Chondrocyte (in vitro differentiated cells): Measurements from ENCODE around the gene ABCG4. TPM values are rescaled to one million over a fixed set of nuclear protein-coding genes. Genes with fewer than 3 reads are reported as not detected.
"Not testable (repeated sequence)": the region's sequence is repeated elsewhere in the genome, so short reads cannot be mapped to it uniquely, and the experiment has no call there.

Experiments used
- DNase-seq: peaks from one replicate; pipeline ENCODE4 v3.0.0; 2021; ENCODE audit warnings: mixed read lengths, low spot score
- H3K27ac Mint-ChIP-seq: one replicate; pipeline ENCODE4 v1.8.0; 2021; ENCODE audit warnings: mild to moderate bottlenecking, moderate library complexity, mixed read lengths; ENCODE audit not compliant: unreplicated experiment
- H3K27me3 Mint-ChIP-seq: 2 replicates; pipeline ENCODE4 v1.8.0; 2021; ENCODE audit warnings: low read depth, mixed read lengths
- H3K36me3 Mint-ChIP-seq: 2 replicates; pipeline ENCODE4 v1.8.0; 2021; ENCODE audit warnings: low read depth, mixed read lengths
- H3K4me1 Mint-ChIP-seq: 2 replicates; pipeline ENCODE4 v1.8.0; 2021; ENCODE audit warnings: low read depth, mild to moderate bottlenecking, mixed read lengths
- H3K4me3 Mint-ChIP-seq: one replicate; pipeline ENCODE4 v1.8.0; 2021; ENCODE audit warnings: mild to moderate bottlenecking, moderate library complexity, mixed read lengths; ENCODE audit not compliant: unreplicated experiment
- H3K9me3 Mint-ChIP-seq: 2 replicates; pipeline ENCODE4 v1.8.0; 2021; ENCODE audit warnings: low read depth, mixed read lengths
- CTCF ChIP-seq: fragments of 200-600 bp; sonication (generic); IDR thresholded peaks from 2 replicates; pipeline ENCODE4 v1.5.0; 2021; ENCODE audit warnings: antibody characterized with exemption, mild to moderate bottlenecking, moderate library complexity
- total RNA-seq: library from RNA; stranded (reverse); gene quantifications from 3 replicates; pipeline ENCODE4 v1.2.1, GENCODE V29; 2021

ABCG4 gene
- total RNA-seq, 1 donor from 2014 or later: 2.0 TPM

- no peak overlapping the region for H3K27ac Mint-ChIP-seq
- DNase-seq: no peak
- peaks cover 12% of the 10 kb centered on the region for H3K4me1 Mint-ChIP-seq
- no peak for TF ChIP-seq CTCF
- no peaks in the 10 kb centered on the region for H3K27me3 Mint-ChIP-seq
- H3K36me3 Mint-ChIP-seq: peaks cover 12% of the 10 kb centered on the region
- H3K9me3 Mint-ChIP-seq: no peaks in the 10 kb centered on the region
- H3K4me3 Mint-ChIP-seq: no peak overlapping the region
These were observed 29.4 kb downstream of the ABCG4 start for GRCh38 chr11:119178166-119178680.

GRCh38 chr11:119179342-119179741, 30.5 kb downstream of the ABCG4 start:
- H3K4me3 Mint-ChIP-seq: no peak overlapping the region
- no peak for TF ChIP-seq CTCF

GRCh38 chr11:119179983-119180382, 31.1 kb downstream of the ABCG4 start:
- no peaks in the 10 kb centered on the region for H3K9me3 Mint-ChIP-seq
- peaks cover 13% of the 10 kb centered on the region for H3K36me3 Mint-ChIP-seq

More at GRCh38 chr11:119179342-119179741, 30.5 kb downstream of the ABCG4 start:
- Mint-ChIP-seq H3K27ac (no peak overlapping the region), H3K9me3 (no peaks in the 10 kb centered on the region), H3K36me3 (peaks cover 14% of the 10 kb centered on the region), H3K27me3 (no peaks in the 10 kb centered on the region), H3K4me1 (peaks cover 12% of the 10 kb centered on the region)
- no peak for DNase-seq

GRCh38 chr11:119180729-119181676, 32.2 kb downstream of the ABCG4 start:
- Mint-ChIP-seq H3K4me3 (no peak overlapping the region), H3K27ac (no peak overlapping the region), H3K27me3 (no peaks in the 10 kb centered on the region), H3K36me3 (peaks cover 13% of the 10 kb centered on the region), H3K4me1 (peaks cover 8% of the 10 kb centered on the region), H3K9me3 (no peaks in the 10 kb centered on the region)
- no peak for TF ChIP-seq CTCF
- no peak for DNase-seq

More at GRCh38 chr11:119179983-119180382, 31.1 kb downstream of the ABCG4 start:
- no peak overlapping the region for H3K4me3 Mint-ChIP-seq
- peaks cover 12% of the 10 kb centered on the region for H3K4me1 Mint-ChIP-seq
- no peak for DNase-seq
- TF ChIP-seq CTCF: no peak
- H3K27ac Mint-ChIP-seq: no peak overlapping the region
- H3K27me3 Mint-ChIP-seq: no peaks in the 10 kb centered on the region

- no peak for DNase-seq
- Mint-ChIP-seq H3K4me3 (no peak overlapping the region), H3K36me3 (peaks cover 13% of the 10 kb centered on the region), H3K27ac (no peak overlapping the region), H3K9me3 (no peaks in the 10 kb centered on the region), H3K4me1 (peaks cover 8% of the 10 kb centered on the region), H3K27me3 (no peaks in the 10 kb centered on the region)
- no peak for TF ChIP-seq CTCF
These were observed 33.0 kb downstream of the ABCG4 start for GRCh38 chr11:119181677-119182412.

DNA sequence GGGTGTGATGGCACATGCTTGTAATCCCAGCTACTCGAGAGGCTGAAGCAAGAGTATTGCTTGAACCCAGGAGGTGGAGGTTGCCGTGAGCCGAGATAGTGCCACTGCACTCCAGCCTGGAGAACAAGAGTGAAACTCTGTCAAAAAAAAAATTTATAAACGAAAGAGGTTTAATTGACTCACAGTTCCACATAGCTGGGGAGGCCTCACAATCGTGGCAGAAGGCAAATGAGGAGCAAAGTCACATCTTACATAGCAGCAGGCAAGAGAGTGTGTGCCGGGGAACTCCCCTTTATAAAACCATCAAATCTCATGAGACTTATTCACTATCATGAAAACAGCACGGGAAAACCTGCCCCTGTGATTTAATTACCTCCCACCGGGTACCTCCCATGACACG, 35.5 kb downstream of the ABCG4 start:
- not testable (repeated sequence) for H3K4me1 Mint-ChIP-seq, H3K27me3 Mint-ChIP-seq, DNase-seq, H3K27ac Mint-ChIP-seq, H3K9me3 Mint-ChIP-seq, H3K4me3 Mint-ChIP-seq
- peaks cover 11% of the 10 kb centered on the region for H3K36me3 Mint-ChIP-seq
